ENCODE measurements around the gene FMNL2.

Gene FMNL2

GRCh38 chr2:152624805-152625204, 289.8 kb downstream of the FMNL2 start:
- no peak for DNase-seq

- no peak for DNase-seq
Observed at GRCh38 chr2:152626911-152627339, 292.0 kb downstream of the FMNL2 start.

DNA sequence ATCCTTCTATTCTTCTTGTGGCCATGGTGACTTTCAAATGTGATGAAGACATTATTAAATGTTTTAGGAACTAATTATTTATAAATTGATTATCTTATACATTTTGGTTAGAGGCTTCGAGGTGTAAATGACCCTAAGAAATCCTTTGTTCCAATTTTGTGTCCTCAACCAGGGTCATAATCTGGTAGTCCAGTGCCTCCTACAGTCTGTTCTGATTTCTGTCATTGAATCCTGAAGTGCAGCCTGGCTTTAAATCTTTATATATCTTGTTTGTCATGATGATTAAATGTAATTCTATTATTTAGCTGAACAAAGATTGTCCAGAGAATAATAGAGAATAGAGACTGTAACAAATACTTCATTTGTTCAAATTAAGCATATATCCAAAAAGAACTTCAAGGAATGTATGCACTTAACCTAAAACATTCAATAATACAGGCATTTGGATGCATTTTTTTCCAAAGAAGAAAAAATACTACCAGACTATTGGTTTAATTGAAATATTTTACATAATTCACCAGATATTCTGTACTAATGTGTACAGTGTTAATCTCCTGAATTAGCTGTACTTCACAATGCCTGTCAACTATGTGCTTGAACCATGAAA, 292.5 kb downstream of the FMNL2 start:
- no peak for DNase-seq

- no peak for DNase-seq
Observed at GRCh38 chr2:152629202-152629601, 294.2 kb downstream of the FMNL2 start.

GRCh38 chr2:152630466-152630865, 295.5 kb downstream of the FMNL2 start:
- no peak for DNase-seq

- no peak for DNase-seq
Observed at GRCh38 chr2:152632736-152633135, 297.8 kb downstream of the FMNL2 start.

GRCh38 chr2:152635635-152636298, 300.8 kb downstream of the FMNL2 start:
- DNase-seq, result peak; percentile 56

GRCh38 chr2:152637251-152637650, 302.3 kb downstream of the FMNL2 start:
- no peak for DNase-seq

- DNase-seq, result no peak
Observed at GRCh38 chr2:152638056-152638455, 303.1 kb downstream of the FMNL2 start.

- DNase-seq, result no peak
Observed at GRCh38 chr2:152638590-152638989, 303.6 kb downstream of the FMNL2 start.

- no peak for DNase-seq
Observed at GRCh38 chr2:152644189-152644873, 309.4 kb downstream of the FMNL2 start.

- DNase-seq, result no peak
Observed at GRCh38 chr2:152646264-152646663, 311.3 kb downstream of the FMNL2 start.

GRCh38 chr2:152646775-152647174, 311.8 kb downstream of the FMNL2 start:
- no peak for DNase-seq

- DNase-seq, result no peak
Observed at GRCh38 chr2:152647552-152647951, 312.6 kb downstream of the FMNL2 start.

GRCh38 chr2:152648336-152648735, 313.4 kb downstream of the FMNL2 start:
- no peak for DNase-seq

- no peak for DNase-seq
Observed at GRCh38 chr2:152649997-152650396, 315.0 kb downstream of the FMNL2 start.

GRCh38 chr2:152650768-152651371, 315.9 kb downstream of the FMNL2 start:
- DNase-seq, result no peak

- no peak for DNase-seq
Observed at GRCh38 chr2:152651834-152652233, 316.9 kb downstream of the FMNL2 start.

- no peak for DNase-seq
Observed at GRCh38 chr2:152655880-152656279, 320.9 kb downstream of the FMNL2 start.

- DNase-seq, result no peak
Observed at GRCh38 chr2:152657043-152657442, 322.1 kb downstream of the FMNL2 start.

GRCh38 chr2:152658221-152658620, 323.2 kb downstream of the FMNL2 start:
- no peak for DNase-seq

GRCh38 chr2:152661076-152661475, 326.1 kb downstream of the FMNL2 start:
- no peak for DNase-seq

DNA sequence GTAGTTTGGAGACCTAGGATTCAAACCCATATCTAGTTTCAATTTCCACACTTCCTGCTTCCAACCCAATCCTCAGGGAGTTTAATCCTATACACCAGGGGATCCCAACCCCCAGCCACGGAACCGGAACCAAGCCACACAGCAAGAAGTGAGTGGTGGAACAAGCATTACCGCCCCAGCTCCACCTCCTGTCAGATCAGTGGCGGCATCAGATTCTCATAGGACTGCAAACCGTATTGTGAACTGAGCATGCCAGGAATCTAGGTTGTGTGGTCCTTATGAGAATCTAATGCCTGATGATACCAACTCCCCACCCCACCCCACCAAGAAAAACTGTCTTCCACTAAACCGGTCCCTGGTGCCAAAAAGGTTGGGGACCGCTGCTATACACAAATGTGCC, 329.8 kb downstream of the FMNL2 start:
- no peak for DNase-seq

DNA sequence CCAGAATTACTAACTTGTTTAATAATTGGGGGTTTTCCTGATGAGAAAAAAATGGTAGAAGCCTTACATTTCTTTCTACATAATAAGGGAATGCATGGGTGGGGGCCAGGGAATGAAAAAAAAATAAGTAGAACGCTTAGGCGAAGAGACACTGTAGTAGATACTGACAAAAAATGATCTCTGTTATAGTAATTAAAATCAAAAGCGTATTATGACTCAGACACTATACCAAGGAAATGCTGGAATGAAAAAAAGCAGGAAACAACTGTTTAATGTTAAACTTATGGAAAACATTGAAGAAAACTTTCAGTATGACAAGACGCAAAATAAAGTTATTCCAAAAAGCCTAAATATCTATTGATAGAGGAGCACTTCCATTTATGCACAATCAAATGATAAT, 339.4 kb downstream of the FMNL2 start:
- no peak for DNase-seq

Data from activated T-cell treated with anti-CD3 and anti-CD28 coated beads, Interleukin-2, amount 50 U/mL, for 1 hour (primary cell).